Mononuclear cell (primary cell): ENCODE measurements around the gene TUT4. TPM values are rescaled to one million over a fixed set of nuclear protein-coding genes. Genes with fewer than 3 reads are reported as not detected.
A peak's percentile ranks its signal among the peaks of the same experiment; 100 is the strongest.

ENCODE experiments used
- H3K27me3 ChIP-seq: 2 replicates; pipeline ENCODE4 v1.6.0; 2011; ENCODE audit warnings: low read length, control low read depth; ENCODE audit not compliant: insufficient read depth
- H3K4me1 ChIP-seq: 2 replicates; pipeline ENCODE4 v1.5.1; 2011; ENCODE audit warnings: mild to moderate bottlenecking, low read length, control low read depth; ENCODE audit not compliant: insufficient read depth
- H3K4me3 ChIP-seq: 2 replicates; pipeline ENCODE4 v1.5.1; 2011; ENCODE audit warnings: mild to moderate bottlenecking, low read length, moderate library complexity
- H3K9me3 ChIP-seq: 2 replicates; pipeline ENCODE4 v1.5.1; 2011; ENCODE audit warnings: low read depth, mild to moderate bottlenecking, control low read depth, low read length
- total RNA-seq: library from RNA; depleted of rRNA; stranded (reverse); fragments of >200 nt; gene quantifications from one replicate; pipeline ENCODE4 v1.2.3, GENCODE V29; 2012

The TUT4 gene, protein sequence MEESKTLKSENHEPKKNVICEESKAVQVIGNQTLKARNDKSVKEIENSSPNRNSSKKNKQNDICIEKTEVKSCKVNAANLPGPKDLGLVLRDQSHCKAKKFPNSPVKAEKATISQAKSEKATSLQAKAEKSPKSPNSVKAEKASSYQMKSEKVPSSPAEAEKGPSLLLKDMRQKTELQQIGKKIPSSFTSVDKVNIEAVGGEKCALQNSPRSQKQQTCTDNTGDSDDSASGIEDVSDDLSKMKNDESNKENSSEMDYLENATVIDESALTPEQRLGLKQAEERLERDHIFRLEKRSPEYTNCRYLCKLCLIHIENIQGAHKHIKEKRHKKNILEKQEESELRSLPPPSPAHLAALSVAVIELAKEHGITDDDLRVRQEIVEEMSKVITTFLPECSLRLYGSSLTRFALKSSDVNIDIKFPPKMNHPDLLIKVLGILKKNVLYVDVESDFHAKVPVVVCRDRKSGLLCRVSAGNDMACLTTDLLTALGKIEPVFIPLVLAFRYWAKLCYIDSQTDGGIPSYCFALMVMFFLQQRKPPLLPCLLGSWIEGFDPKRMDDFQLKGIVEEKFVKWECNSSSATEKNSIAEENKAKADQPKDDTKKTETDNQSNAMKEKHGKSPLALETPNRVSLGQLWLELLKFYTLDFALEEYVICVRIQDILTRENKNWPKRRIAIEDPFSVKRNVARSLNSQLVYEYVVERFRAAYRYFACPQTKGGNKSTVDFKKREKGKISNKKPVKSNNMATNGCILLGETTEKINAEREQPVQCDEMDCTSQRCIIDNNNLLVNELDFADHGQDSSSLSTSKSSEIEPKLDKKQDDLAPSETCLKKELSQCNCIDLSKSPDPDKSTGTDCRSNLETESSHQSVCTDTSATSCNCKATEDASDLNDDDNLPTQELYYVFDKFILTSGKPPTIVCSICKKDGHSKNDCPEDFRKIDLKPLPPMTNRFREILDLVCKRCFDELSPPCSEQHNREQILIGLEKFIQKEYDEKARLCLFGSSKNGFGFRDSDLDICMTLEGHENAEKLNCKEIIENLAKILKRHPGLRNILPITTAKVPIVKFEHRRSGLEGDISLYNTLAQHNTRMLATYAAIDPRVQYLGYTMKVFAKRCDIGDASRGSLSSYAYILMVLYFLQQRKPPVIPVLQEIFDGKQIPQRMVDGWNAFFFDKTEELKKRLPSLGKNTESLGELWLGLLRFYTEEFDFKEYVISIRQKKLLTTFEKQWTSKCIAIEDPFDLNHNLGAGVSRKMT (N-terminal part only)
- total RNA-seq: 136 TPM

GRCh38 chr1:52552505-52553361 is at the start of gene TUT4:
Gene TUT4, minus strand, starts transcription at chr1:52553092. Its CDS starts 26,812 bp downstream, at chr1:52526280.
- H3K27me3 ChIP-seq: no peaks in the 10 kb centered on the region
- H3K9me3 ChIP-seq: no peaks in the 10 kb centered on the region
- H3K4me3 ChIP-seq: peak within 1 kb of the TSS; percentile 90
- peaks cover 21% of the 10 kb centered on the region for H3K4me1 ChIP-seq

DNA sequence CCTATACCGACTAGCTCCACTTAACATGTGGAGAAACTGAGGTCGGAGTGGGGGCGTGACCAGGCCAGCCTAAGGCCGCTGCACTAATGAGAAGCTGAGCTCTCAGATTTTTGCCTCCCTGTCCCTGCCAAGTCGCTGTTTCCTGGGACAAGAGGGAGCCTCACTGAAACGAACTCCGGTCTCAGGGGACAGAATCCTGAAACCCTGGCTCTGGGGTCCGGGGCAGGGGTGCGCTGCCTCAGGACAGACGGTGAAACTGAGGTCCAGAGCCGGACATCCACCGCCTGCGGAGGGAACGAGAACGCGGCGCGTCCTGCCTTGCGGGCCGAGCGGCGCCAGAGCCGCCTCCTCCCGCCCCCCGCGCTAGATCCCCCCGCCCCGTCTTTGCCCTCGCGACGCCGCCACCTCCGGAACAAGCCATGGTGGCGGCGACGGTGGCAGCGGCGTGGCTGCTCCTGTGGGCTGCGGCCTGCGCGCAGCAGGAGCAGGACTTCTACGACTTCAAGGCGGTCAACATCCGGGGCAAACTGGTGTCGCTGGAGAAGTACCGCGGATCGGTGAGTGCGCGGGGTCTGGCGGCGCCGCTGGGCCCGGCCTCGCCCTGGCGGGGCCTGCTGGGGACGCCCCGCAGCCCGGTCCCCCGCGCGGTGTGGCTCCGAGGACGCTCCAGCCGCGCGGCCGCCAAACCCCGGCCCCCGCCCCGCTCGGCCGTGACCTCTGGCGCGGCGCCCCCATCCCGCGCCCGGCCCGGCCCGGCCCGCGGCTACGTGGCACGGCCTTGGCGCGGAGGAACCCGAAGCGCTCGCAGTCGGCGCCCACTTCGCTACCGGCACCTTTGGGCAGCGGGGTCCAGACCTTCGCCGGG is 49.3 kb upstream of the TUT4 start, which contains the start of gene GPX7:
TSS of gene GPX7 (plus strand) at position 381 of the 865 bp plus-strand sequence. CDS start at position 420, 39 bp downstream.
- H3K27me3 ChIP-seq: no peaks in the 10 kb centered on the region
- H3K4me3 ChIP-seq: peak within 1 kb of the TSS; percentile 45
- no peaks in the 10 kb centered on the region for H3K9me3 ChIP-seq
- peaks cover 36% of the 10 kb centered on the region for H3K4me1 ChIP-seq

DNA sequence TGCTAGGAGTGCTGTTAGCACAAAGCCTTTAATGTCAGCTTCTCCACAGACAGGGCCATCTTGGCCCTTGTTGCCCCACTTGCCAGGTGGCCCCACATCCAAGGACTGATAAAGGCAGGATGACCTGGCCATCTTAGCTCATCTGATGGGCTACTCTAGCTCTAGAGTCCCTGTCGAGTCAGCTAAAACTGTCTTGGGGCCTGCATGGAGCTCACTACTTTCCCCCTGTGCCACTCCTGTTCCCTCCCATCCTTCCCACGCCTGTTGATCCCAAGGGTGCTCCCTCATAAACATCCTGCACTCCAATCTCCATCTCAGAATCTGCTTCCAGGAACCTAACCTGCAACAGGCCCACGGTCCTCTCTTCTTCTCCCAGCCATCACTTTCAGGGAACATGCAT is 48.6 kb upstream of the TUT4 start:
- Histone ChIP-seq H3K4me3 (peak overlapping the region; percentile 45), H3K9me3 (no peaks in the 10 kb centered on the region), H3K27me3 (no peaks in the 10 kb centered on the region), H3K4me1 (peaks cover 36% of the 10 kb centered on the region)

DNA sequence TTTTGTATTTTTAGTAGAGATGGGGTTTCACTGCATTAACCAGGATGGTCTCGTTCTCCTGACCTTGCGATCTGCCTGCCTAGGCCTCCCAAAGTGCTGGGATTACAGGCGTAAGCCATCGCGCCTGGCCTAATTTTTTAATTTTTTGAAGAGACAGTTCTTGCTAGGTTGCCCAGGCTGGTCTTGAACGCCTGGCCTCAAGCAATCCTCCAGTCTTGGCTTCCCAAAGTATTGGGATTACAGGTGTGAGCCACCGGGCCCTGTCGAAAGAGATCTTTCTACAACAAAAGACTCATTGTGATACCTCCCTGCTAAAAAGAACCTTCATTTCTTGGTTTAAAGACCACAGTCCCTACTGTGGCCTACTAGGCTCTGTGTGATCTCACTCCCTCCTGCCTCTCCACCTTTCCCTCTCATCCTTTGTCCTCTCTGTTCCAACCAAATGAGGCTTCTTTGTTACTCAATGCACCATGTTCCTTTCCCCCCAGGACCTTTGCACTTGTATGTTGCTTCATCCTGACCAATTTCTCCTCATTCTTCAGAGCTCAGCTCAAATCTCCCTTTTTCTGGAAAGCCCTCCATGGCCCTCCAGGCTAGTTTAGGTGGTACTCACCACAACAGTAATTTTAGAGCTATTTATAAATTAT is 47.8 kb upstream of the TUT4 start:
- no peak overlapping the region for H3K4me3 ChIP-seq
- H3K4me1 ChIP-seq: peaks cover 36% of the 10 kb centered on the region
- H3K9me3 ChIP-seq: no peaks in the 10 kb centered on the region
- no peaks in the 10 kb centered on the region for H3K27me3 ChIP-seq

DNA sequence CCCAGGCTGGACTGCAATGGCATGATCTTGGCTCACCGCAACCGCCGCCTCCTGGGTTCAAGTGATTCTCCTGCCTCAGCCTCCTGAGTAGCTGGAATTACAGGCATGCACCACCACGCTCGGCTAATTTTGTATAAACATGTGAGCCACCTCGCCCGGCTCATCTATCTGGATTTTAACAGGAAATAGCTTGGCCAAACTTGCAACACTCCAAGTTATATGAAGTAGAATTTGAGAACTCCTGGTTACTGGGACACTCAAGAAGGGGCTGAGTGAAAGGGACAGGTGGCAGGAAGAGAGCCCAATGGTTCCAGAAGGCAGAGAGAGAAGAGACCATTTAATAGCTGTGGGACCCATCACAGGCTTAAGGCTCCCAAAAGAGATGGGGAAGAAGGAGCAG is 46.3 kb upstream of the TUT4 start:
- peaks cover 26% of the 10 kb centered on the region for H3K4me1 ChIP-seq
- no peaks in the 10 kb centered on the region for H3K9me3 ChIP-seq
- H3K4me3 ChIP-seq: no peak overlapping the region
- no peaks in the 10 kb centered on the region for H3K27me3 ChIP-seq

DNA sequence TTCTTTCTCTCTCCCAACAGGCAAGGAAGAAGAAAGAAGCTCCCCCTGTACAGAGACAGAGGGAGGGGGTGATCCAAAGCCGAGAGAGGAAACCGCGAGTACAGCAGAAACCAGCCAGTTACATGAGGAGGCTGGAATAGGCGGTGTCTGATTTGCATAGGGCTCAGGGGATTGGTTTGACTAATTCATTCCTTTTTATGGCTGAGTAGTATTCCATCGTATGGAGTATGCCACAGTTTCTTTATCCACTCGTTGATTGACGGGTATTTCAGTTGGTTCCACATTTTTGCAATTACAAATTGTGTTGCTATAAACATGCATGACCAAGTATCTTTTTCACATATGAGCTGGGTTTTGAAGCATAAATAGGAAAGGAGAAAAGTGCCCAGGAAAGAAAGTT is 45.8 kb upstream of the TUT4 start:
- no peaks in the 10 kb centered on the region for H3K27me3 ChIP-seq
- no peaks in the 10 kb centered on the region for H3K9me3 ChIP-seq
- H3K4me3 ChIP-seq: no peak overlapping the region
- peaks cover 24% of the 10 kb centered on the region for H3K4me1 ChIP-seq

GRCh38 chr1:52597912-52598311 is 45.0 kb upstream of the TUT4 start:
- no peaks in the 10 kb centered on the region for H3K9me3 ChIP-seq
- H3K27me3 ChIP-seq: no peaks in the 10 kb centered on the region

GRCh38 chr1:52595061-52595460 is 42.2 kb upstream of the TUT4 start:
- H3K4me3 ChIP-seq: no peak overlapping the region
- peaks cover 4% of the 10 kb centered on the region for H3K4me1 ChIP-seq
- H3K27me3 ChIP-seq: no peaks in the 10 kb centered on the region
- no peaks in the 10 kb centered on the region for H3K9me3 ChIP-seq

More at GRCh38 chr1:52597912-52598311, 45.0 kb upstream of the TUT4 start:
- no peak overlapping the region for H3K4me3 ChIP-seq
- peaks cover 17% of the 10 kb centered on the region for H3K4me1 ChIP-seq

DNA sequence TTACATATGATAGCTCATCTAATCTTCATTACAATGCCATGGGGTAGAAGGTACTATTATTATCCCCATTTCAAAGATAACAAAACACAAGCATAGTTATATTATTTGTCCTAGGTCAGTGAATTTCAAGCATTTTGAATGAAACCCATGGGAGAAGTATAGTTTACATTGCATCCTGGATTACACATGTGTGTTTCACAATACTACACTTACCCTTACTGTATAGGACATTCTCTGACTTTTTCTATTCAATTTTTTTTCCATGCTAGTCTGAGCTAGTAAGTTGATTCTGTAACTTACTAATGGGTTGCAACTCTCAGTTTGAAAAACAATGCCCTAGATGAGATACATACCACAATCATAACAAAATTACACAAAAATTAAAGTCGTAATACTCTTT is 40.6 kb upstream of the TUT4 start:
- H3K4me3 ChIP-seq: no peak overlapping the region
- H3K27me3 ChIP-seq: no peaks in the 10 kb centered on the region
- H3K4me1 ChIP-seq: peaks cover 10% of the 10 kb centered on the region
- no peaks in the 10 kb centered on the region for H3K9me3 ChIP-seq

DNA sequence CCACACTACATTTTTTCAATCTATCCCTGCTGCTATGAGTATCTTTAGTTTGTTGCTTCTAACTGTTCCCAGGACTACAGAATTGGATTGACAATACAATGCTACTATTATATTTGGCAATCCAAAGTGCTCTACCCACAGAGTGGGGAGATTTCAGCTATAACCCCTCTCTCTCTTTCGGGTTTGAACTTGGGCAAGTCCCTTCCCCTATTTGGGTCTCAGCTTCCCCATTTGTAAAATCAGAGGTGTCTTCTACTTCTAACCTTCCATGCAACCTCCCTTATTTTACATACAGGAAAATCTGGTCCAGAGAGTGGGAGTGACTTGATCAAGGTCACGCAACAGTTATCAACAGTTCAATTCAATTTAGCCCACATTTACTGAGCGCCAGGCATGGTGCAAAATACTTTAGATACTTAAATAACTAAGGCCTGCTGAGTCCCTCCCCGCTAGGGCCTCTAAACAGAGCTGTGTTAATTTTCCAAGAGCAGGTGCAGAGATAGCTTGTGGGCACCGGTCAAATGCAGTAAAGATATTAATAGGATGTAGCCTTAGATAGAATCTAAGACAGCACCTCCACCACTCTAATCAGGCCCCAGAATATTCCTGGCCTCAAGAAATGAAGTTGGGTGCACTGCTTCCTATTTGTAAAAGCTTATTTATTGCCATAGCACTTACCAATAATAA is 39.9 kb upstream of the TUT4 start:
- Histone ChIP-seq H3K9me3 (no peaks in the 10 kb centered on the region), H3K4me3 (no peak overlapping the region), H3K27me3 (no peaks in the 10 kb centered on the region)

GRCh38 chr1:52590266-52590665 is 37.4 kb upstream of the TUT4 start:
- H3K4me3 ChIP-seq: no peak overlapping the region
- no peaks in the 10 kb centered on the region for H3K27me3 ChIP-seq
- no peaks in the 10 kb centered on the region for H3K9me3 ChIP-seq
- peaks cover 17% of the 10 kb centered on the region for H3K4me1 ChIP-seq

More for the DNA sequence above, 39.9 kb upstream of the TUT4 start:
- peaks cover 17% of the 10 kb centered on the region for H3K4me1 ChIP-seq

GRCh38 chr1:52588535-52588934 is 35.6 kb upstream of the TUT4 start:
- H3K4me1 ChIP-seq: peaks cover 13% of the 10 kb centered on the region
- H3K27me3 ChIP-seq: no peaks in the 10 kb centered on the region
- no peaks in the 10 kb centered on the region for H3K9me3 ChIP-seq
- H3K4me3 ChIP-seq: no peak overlapping the region
